Fibroblast of lung (primary cell): Measurements from ENCODE around the gene NOCT.

ENCODE experiments used
- CTCF ChIP-seq, 2 donors: IDR thresholded peaks in 1 of 2; conservative IDR thresholded peaks in 1 of 2; 1 replicate in 1 of 2; 2 replicates in 1 of 2; pipeline ENCODE4 v1.5.1; 2011 to 2012; ENCODE audit warnings: low read length in 2 of 2, control low read depth in 1 of 2, inconsistent platforms in 1 of 2, low read depth in 1 of 2, mild to moderate bottlenecking in 1 of 2
- EZH2 ChIP-seq: IDR thresholded peaks from 2 replicates; pipeline ENCODE4 v1.5.1; 2012; ENCODE audit warnings: low read length, control low read depth, mild to moderate bottlenecking; ENCODE audit errors: missing control alignments

DNA sequence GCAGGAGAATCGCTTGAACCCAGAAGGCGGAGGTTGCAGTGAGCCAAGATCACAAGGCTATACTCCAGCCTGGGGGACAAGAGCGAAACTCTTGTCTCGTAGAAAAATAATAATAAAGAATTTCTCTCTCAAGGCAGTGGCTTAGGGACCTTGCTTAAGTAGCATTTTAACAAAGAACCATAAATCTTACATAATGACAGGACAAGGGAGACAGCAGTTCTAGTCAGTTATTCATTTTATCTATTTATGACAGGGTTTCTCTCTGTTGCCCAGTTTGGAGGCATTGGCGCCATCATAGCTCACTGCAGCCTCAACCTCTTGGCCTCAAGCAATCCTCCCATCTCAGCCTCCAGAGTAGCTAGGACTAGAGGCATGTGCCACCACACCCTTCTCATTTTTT lies 31.9 kb upstream of the NOCT start:
- TF ChIP-seq CTCF (conservative IDR thresholded peaks at IDR 0.05 in 1 of 2, IDR thresholded peaks at IDR 0.05 in 1 of 2; ENCODE audit: low read depth in 1 of 2, low read length in 2 of 2) (no peak), EZH2 (no peak)
